ENCODE data around the gene UHRF2.

DNA sequence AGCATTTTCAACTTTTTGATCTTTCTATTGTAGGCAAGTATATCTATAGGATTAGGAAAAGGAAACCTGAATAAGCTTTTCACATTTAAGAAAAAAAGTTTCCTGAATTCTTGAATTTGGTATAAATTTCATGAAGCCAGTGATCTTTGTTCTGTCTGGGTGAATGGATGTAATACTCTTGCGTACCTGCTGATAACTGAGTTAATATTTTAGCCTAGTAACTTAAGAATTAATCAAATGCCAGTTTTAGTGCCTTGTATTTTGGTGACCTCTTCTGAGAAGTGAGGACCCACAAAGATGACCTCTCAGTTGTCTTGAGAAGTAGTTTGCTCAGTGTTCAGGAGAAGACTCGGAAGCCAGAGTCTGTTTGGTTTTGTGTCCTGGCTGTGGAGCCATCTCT is 77.9 kb downstream of the UHRF2 start:
- TF ChIP-seq POLR2A (IDR thresholded peaks at IDR 0.05; ENCODE audit: low read depth) (no peak), CTCF (IDR thresholded peaks at IDR 0.05) (no peak)
